ENCODE data around the gene ADAM33.

Gene ADAM33

GRCh38 chr20:3658716-3659491, 22.9 kb downstream of the ADAM33 start:
- Mint-ChIP-seq H3K36me3 (ENCODE audit: low read depth) (no peaks in the 10 kb centered on the region), H3K4me1 (peaks cover 30% of the 10 kb centered on the region), H3K9me3 (no peaks in the 10 kb centered on the region), H3K27ac (no peak overlapping the region), H3K27me3 (ENCODE audit: low read depth, poor library complexity) (peaks cover 52% of the 10 kb centered on the region), H3K4me3 (no peak overlapping the region)
- no peak for DNase-seq
- TF ChIP-seq CTCF (IDR thresholded peaks at IDR 0.05): no peak

GRCh38 chr20:3658019-3658715, 23.6 kb downstream of the ADAM33 start:
- peaks cover 37% of the 10 kb centered on the region for H3K4me1 Mint-ChIP-seq
- no peak overlapping the region for H3K4me3 Mint-ChIP-seq
- no peak for DNase-seq
- no peak for TF ChIP-seq CTCF (IDR thresholded peaks at IDR 0.05)
- H3K36me3 Mint-ChIP-seq (ENCODE audit: low read depth): no peaks in the 10 kb centered on the region
- H3K27me3 Mint-ChIP-seq (ENCODE audit: low read depth, poor library complexity): peaks cover 45% of the 10 kb centered on the region
- H3K27ac Mint-ChIP-seq: no peak overlapping the region
- no peaks in the 10 kb centered on the region for H3K9me3 Mint-ChIP-seq

GRCh38 chr20:3655131-3655405, 26.7 kb downstream of the ADAM33 start:
- Mint-ChIP-seq H3K36me3 (ENCODE audit: low read depth) (peaks cover 5% of the 10 kb centered on the region), H3K27ac (no peak overlapping the region), H3K4me1 (peaks cover 64% of the 10 kb centered on the region), H3K27me3 (ENCODE audit: low read depth, poor library complexity) (peaks cover 19% of the 10 kb centered on the region), H3K9me3 (no peaks in the 10 kb centered on the region), H3K4me3 (no peak overlapping the region)
- DNase-seq: no peak
- no peak for TF ChIP-seq CTCF (IDR thresholded peaks at IDR 0.05)

- DNase-seq: no peak
- peaks cover 60% of the 10 kb centered on the region for H3K4me1 Mint-ChIP-seq
- no peak overlapping the region for H3K27ac Mint-ChIP-seq
- peaks cover 13% of the 10 kb centered on the region for H3K27me3 Mint-ChIP-seq (ENCODE audit: low read depth, poor library complexity)
- TF ChIP-seq CTCF (IDR thresholded peaks at IDR 0.05): no peak
- no peaks in the 10 kb centered on the region for H3K9me3 Mint-ChIP-seq
- H3K4me3 Mint-ChIP-seq: no peak overlapping the region
- peaks cover 5% of the 10 kb centered on the region for H3K36me3 Mint-ChIP-seq (ENCODE audit: low read depth)
Measured at GRCh38 chr20:3654326-3655130, 27.3 kb downstream of the ADAM33 start.

- Mint-ChIP-seq H3K4me1 (peaks cover 60% of the 10 kb centered on the region), H3K27ac (no peak overlapping the region), H3K27me3 (ENCODE audit: low read depth, poor library complexity) (peaks cover 7% of the 10 kb centered on the region), H3K36me3 (ENCODE audit: low read depth) (peaks cover 5% of the 10 kb centered on the region), H3K4me3 (no peak overlapping the region), H3K9me3 (no peaks in the 10 kb centered on the region)
- DNase-seq: no peak
- TF ChIP-seq CTCF (IDR thresholded peaks at IDR 0.05): no peak
Measured at GRCh38 chr20:3653921-3654320, 27.9 kb downstream of the ADAM33 start.
